Stimulated activated CD8-positive, alpha-beta memory T cell treated with anti-CD3 and anti-CD28 coated beads, Interleukin-15, amount 100 ng/mL, for 24 hours (primary cell): ENCODE results near the gene GPR55.

Experiments used
- DNase-seq: peaks from one replicate; pipeline ENCODE4 v3.0.0-alpha.2; 2020; ENCODE audit warnings: low read depth

GPR55 gene

DNA sequence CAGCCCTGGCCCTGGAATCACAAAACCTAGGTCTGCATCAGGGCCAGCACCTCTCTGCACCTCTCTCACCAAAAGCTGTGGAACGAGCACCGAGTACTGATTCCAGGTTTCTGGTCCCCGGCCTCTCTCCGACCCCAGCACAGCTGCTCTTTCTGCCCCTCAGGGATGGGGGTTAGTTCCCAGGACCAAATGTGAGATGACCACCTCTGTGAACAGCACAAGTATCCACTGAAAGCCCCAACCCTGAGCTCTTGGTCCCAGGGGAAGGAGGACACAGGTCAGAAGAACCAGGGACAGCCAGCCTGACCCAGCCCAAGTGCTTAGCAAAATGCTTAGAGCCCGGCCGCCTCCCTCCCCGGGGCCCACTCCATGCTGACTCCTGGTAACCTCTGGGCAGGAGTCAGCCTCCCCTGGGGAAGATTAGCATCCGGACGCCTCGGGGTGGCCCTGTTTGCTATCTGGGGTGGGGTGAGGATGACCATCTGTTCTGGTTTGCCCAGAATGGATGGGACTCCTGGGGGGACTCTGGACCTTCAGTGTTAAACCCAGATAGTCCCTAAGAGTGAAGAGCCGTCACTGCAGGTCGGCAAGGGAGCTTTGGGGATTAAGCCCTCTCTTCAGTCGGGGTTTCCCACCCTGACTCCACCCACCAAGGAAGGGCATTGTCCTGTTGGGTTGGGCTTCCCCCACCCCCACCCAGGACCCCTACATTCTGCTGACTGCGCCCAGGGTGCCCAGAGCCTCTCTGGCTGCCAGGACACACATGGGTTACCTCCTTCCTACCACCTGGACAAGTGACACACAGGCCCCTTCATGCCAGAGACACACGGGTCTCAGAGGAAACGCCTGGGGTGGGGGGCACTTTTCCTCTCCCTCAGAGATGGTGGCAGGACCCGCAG is 9.4 kb upstream of the GPR55 start:
- no peak for DNase-seq

DNA sequence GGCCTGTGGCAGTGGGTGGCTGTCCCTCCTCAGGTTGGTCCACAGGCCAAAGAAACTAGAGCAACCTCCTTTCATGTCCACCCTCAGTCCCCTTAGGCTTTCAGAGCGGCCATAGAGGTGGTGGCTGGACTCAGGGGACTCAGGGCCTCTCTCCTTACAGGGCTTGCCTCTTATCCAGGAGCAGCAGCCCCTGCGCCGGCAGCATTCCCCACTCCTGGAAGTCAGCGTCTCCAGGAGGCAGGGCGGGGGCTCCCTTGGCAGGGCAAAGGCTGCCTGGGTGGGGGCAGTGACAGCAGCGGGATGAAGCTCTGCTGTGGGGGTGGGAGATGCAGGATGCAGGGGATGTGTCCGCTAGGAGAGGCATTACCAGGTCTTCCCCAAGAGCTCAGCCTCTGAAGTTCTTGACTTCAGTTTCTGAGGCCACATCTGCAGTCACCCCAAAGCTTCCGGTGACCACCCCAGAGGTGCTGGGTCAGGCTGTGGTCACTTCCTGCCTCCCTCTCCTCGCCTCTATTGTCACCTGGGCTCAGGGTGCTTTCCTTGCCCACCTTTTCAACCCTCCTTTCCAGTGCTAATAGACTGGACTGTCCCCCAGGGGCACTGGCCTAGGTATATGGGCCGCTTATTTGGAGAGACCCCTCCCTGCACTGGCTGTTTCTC is 8.6 kb upstream of the GPR55 start:
- no peak for DNase-seq

DNA sequence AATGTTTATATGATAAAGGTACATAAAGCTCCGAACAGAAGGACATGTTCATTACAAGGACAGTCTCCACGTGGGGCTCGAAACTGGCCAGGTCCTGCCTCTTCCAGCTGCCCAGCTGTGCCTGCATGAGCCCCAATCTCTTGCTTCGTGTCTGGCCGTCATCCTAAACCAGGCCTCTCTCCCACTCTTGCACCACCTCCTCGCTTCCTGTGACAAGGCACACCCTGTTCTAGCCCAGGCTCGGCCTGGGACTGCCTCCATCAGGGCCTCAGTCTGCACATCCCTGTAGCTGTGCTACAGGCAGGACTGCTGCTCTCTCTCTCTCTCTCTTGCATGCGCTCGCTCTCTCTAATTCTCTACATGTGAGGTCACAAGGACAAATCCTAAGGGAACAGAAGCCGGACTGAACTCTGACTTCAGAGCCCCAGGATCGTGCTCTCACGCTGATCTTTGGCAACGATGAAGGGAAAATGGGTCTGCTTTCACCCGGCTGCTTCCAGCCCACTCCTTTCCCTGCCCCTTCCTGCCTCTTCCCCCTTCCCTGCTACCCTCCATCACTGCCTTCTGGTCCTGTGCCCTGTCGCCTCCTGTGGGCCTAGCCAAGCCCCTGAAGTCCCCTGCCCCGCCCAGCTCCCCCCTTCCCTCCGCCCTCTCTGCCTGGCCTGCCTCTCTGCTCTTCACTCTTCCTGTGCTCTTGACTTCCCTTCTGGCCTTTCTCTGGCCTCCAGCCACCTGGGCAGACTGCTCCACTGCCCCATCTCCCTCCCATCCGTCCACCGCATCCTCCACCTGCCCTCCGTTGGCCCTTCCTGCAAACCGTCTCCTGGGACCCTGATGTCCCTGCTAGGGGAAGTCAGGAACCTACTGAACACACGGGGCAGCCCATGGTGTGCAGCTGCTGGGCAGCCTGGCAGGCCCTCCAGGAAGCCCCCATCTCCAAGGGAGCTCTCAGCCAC is 7.8 kb upstream of the GPR55 start:
- DNase-seq: no peak

DNA sequence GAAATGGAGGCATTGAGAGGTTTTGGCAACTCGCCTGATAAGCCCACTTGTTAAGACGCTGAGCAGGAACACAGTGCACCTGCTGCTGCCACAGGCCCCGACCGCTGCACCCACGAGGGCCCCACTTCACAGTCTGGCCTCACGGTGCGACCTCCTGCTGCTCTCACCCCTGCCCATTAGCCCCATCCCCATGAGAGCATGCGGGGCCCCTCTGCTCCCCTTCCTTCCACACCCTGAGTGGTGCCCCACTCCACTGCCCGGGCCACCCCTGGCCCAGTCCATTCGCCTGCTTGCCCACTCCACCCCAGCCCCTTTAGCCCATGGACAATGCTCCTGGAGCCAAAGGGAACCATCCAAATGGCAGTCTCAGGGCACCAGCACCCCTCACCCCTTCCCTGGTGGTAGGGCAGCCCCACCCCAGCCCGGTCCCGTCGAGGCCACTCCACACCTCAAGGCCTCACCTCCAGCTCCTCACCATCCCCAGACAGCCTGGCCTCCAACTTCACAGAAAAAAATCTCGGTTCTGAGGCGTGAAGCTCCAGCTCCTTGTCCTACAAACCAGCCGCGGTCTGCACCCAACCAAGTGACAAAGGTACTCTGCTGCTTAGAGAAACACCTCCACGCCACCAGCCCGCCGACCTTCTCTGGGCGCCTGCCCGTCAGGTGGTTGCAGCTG is 6.7 kb upstream of the GPR55 start:
- no peak for DNase-seq

DNA sequence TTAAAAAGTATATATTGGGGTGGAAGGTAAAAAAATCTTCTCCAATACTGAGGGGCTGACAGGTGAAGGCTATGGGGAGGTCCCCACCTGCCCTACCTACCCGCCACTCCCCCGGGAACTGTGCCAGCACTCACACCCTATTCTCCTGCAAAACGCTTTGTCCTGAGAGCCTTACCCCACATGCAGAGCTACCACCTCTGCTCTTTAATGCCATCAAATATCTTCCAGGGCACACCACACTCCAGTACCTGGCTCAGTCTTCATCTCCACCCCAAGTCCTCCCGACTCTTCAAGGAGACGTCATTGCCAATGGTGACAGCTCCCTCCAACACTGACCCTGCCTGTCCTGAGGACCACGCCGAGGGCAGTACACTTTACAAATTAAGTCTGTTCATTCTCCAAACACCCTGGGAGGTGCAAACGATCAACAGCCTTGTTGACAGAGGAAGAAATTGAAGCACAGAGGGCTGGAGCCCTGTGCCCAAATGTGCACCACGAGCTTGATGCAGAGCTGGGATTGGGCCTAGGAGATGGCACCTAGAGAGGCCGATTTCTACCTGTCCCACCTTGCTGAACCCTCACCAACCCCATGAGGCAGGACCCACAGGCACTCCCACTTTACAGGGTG is 6.0 kb upstream of the GPR55 start:
- DNase-seq: no peak

DNA sequence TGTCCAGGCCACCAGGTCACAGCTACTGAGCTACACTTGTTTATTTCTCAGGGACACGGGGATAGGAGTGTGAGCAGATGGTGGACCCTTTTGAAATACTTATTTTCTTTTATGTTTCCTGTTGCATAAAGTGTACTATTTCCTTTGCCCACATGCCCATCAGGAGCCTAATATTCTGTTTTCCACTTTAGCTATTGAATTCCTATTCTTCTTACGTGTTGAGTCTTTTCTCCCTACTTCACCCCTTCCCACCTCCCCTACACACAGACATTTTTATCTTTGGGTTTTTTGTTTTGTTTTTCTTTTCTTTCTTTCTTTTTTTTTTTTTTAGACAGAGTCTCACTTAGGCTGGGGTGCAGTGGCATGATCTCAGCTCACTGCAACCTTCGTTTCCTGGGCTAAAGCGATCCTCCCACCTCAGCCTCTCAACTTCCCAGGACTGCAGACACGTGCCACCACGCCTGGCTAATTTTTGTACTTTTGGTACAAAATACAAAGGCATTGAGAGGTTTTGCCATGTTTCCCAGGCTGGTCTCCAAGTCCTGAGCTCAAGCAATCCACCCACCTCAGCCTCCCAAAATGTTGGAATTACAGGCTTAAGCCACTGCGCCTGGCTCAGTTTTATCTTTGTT is 5.2 kb upstream of the GPR55 start:
- DNase-seq: no peak

DNA sequence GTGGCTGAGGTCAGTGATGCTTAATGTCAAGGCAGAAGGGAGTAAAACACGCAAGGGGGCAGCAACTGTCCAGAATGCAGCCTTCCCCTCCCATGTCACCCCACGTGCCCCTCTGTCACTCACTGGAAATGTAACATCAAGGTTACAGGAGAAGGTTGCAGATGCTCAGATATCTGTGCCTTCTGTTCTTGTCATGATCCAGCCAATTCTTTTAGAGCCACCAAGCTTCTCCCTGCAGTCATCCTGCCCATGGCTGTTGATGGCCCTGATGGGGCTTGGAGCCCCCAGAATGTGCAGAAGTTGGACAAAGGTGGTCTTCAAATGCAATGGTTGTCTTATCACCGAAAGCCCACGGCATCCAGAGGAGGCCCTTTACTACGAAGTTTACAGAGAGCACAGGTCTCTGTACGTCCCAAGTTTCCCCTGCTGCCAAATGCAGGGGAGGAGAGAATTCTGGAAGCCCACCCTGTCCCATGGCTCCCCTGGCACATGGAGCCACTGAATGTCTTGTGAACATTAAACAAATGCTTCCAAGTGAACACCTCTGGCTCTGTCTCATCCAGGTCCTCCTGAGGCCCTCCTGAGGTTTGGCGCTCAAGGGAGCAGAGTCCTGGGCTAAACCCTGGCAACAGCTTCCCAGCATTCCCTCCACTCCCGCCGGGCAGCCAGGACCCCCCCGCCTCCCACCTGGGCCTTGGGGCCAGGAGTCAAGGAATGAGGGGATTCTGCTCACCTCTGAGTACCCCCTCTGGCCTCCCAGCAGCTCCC is 4.5 kb upstream of the GPR55 start:
- DNase-seq: no peak

DNA sequence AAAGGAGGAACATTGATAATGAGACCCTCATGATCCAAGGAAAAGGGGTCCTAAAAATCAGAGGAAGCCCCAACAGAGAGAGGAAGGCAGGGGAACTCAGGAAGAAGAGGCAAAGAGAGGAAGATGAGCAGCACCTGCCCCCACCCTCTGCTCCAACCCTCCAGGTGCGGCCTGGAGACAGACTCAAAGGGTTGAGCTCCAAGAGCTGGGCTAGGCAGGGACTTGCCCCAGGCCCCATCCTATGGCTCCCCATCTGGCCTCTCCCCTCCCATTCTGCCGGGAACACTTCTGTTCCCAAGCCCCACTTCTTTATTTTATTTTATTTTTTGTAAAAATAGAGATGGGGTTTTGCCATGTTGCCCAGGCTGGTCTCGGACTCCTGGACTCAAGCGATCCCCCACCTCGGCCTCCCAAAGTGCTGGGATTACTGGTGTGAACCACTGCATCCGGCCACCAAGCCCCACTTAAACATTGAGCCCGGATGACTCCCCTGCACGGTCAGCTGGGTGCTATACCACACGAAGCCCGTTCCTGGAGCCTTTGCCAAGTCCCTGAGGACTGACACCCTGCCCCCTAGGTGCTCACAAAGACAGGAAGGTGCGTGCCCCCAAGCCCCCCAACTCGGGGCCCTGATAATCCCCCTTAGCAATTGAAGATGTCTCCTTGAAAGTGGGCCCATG is 3.8 kb upstream of the GPR55 start:
- DNase-seq: no peak

DNA sequence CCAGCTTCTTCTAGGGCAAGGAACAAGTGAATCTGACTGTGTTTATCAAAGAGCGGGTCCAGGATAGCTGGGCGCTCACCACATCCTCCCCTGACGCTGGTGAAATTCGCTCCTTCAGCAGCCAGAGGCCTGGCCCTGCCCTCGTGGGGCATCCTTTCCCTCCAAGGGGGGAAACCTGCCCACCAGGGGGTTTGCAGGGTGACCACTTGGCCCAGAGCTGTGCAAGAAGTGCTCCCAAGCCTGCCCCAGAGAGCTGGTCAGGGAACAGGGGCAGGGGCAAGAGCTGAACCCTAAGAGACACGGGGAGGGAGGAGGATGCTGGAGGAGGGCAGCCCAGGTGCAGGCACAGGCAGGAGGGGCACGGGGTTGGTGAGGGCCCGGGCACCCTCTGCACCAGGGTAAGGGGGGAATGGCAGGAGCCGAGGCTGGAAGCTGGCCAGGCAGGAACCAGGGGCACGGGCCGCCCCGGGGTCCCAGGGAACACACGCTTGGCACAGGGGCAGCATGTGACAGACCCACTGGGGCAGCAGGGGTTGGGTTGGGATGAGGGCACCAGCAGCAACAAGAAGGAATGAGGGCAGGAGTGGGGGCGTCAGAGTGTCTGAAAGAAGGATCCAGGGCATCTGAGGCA is 2.8 kb upstream of the GPR55 start:
- DNase-seq: no peak

DNA sequence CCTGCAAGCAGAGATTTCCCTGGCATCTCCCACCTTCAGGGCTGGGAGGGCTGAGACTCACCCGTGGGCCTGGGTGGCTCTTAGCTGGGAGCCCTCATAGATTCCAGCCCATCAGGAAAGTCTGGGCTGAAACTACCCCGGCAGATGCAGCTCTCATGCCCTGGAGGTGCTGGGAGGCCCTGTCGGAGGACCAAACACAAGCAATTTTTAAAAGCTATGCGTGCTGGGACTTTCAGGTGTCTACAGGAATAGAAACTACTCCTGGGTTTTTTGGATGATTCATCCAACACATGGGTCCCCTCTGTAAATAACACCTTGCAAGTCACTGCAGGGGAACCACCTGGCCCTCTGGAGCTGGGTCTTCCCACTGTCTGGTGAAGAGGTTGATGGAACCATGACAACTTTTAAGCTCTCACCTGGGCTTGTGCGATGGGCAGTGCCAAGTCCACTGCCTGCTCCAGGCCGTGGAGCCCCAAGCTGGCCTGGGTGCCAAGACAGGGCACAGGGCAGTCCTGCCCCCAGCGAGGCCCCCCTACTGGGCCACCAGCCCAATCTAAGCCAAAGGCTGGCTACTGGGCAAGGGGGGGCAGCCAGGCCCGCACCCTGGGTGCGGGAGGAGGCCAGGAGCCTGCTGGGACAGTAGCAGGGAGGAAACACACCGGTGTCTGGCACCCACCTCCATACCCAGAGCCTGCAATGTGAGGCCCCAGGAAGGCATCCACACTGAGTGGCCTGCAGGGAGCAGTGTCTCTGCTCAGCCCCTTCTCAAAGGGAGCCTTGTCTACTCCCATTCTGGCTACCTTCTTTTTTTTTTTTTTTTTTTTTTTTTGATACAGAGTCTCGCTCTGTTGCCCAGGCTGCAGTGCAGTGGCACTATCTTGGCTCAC is 1.1 kb upstream of the GPR55 start:
- no peak for DNase-seq

DNA sequence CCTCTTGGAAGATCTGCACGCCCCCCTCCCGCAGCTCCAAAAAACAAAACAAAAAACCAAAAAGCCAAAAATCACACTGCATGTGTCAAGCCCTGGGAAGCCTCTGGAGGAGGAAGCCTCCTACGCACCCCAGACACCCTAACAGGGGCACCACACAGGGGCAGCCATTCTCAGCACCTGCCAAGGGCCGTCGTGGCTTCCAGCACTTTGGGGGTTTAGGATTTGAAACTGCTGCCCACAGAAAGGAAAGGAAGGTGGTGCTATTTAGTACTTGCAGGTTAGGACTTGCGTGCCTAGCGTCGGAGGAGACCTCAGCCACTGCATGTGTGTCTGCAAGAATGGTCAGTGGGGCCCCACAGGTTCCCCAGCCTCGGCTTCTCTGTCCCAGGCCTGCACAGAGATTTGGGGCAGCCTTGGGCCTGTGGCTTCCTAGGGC is 419 bp upstream of the GPR55 start:
- no peak for DNase-seq

DNA sequence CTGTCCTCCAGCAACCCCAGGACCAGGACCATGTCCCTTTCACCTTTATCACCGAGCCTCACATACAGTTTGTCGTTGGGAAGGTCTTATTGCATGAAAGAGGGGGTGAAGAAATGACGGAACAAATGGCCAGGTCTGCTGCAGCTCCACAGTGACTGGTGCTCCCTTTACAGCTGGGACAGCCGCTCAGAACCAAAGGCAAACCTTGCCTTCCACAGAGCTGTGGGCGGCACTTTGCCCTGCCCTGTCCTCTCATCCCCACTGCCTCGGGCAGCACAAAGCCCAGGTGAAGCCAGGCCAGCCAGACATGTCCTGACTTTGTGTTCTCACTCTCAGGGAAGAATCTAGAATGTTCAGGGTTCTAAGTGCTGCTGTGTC is 961 bp downstream of the GPR55 start:
- no peak for DNase-seq

DNA sequence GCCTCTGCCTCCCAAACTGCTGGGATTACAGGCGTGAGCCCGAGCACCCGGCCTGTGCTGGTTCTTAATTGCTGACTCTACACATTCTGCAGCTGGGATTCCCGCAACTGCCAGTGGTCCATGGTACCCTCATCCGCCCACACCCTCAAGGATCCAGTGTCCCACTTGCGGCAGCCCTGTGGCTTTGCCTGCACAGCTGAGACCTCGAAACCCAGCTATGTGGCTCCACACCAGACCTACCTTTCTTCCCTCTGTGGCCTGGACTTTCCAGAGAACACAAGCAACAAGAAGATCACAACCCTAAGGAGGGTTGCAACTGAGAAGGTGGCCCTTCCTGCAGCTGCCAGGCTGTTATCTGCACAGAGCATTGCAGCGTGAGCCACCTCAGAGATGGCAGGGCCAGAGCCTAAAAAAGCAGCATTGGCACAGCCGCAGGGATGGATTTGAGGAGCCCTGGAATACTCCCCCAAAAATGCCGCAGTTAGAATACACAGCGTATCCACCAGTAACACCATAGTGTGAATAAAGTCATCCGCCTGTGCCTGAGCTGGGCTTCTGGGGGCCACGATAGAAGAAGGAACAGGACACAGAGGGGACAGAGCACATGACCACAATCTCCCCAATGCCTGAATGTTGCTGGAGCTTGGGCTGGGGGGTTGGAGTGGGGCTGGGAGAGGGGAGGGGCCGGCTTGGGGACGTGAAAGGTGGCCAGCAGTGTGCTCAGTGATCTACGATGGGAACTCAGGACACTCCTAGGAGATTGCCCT is 1.9 kb downstream of the GPR55 start:
- no peak for DNase-seq

DNA sequence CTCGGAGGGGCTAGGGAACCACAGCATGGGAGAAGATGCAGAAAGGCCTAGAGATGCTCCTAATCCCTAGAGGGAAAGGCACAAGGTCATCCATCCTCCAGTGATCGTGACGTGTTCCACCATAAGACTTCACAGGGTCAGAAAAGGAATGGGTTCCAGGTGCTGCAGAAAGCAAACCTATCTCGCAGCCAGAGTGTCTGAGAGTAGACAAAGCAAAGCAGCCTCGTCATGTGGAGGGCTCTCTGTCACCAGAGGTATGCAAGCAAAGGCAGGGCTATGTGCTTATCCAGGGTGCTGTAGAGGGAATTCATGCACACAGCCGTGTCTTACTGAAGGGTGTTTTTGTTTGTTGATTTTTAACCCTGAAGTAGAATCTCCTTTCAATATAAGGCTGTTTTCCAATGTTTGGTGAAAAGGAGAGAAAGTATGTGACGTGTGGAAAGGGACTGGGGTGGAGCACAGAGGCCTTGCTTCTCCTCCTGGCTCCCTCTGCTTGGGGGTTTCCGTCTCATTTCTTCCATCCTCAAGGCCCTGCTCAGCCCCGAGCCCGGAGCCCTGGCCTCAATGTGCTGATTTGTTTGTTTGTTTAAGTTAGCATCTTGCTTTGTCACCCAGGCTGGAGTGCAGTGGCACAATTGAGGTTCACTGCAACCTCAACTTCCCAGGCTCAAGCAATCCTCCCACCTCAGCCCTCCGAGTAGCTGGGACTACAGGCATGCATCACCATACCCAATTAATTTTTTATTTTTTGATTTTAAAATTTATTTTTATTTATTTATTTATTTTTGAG is 3.0 kb downstream of the GPR55 start:
- no peak for DNase-seq

DNA sequence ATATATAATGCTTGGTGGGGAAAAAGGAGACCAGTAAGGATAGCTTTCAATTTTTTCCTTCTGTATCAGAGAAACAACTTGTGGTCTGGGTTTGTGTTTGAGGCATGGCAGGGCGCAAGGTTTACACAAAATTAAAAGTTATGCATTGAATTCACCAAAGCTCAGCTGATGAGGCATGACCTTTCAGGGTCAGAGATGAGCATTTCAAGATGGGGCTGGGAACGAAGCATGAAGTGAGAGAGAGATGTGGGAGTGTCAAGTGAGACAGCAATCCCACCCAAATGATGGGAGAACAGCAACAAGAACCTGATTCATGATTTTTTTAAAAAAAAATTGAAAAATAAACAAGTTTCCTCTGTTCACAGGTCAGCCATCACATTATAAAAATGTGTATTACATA is 4.9 kb downstream of the GPR55 start:
- no peak for DNase-seq

DNA sequence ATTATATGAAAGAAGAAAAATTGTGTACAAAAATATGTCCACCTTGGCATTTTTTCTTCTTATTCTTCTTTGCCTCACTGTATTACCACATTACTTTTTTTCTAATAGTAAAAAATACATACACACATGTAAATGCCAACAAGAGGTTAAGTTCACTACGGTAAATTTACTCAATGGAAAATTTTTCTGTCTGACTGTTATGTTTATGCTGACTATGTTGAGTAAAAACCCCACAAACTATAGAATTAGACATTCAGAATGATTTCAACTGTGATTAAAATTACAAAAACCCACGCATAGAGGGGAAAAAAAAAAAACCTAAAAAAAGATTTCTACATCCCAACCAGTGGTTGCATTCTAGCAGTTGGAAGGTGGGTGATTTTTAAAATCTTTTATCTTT is 5.4 kb downstream of the GPR55 start:
- no peak for DNase-seq
